NCI-H2196 (cell line): ENCODE data around the gene OCA2.

ENCODE experiments used
- DNase-seq: peaks from one replicate; lab custom pipeline; 2025; ENCODE audit not compliant: unreplicated experiment; lab: John Stamatoyannopoulos, UW

OCA2 gene

GRCh38 chr15:27826902-27827714 is 272.0 kb downstream of the OCA2 start:
- DNase-seq, result no peak

DNA sequence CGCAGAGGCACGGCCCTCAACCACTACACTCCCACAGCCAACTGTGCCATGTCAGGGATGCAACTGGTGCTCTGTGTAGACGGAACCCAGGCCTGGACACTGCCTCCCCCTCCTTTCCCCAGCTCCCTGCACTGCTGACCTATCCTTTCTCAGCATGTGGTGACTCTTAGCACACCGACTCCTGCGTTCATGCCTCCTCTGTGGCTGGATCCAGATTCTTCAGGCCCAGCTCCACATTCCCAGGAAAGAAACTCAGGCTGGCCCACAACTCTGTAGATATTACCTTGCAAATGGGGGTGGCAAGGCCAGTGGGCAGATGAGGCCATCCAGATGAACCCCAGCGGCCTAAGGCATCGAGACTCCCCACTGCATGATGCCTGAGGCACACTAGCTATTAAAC is 272.7 kb downstream of the OCA2 start:
- no peak for DNase-seq

- DNase-seq, result no peak
Observed at GRCh38 chr15:27824841-27825422, 274.2 kb downstream of the OCA2 start.

DNA sequence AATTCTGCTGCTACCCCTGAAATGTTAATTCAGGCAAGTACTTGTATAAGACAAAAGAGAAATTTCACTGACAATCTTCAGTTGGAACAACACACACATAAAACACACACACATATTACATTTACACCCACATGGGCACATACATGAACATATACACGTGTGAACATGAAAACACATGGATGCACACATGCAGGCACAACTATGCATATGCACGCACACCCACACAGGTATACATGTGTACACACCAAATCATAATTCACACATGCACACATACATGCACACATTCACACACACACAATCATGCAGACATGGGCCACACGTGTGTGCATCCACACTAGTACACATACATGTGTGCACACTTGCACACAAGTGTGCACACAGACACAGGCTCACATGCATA is 277.8 kb downstream of the OCA2 start:
- DNase-seq, result no peak

- DNase-seq, result no peak
Observed at GRCh38 chr15:27820722-27821121, 278.4 kb downstream of the OCA2 start.

GRCh38 chr15:27820232-27820631 is 278.9 kb downstream of the OCA2 start:
- no peak for DNase-seq

DNA sequence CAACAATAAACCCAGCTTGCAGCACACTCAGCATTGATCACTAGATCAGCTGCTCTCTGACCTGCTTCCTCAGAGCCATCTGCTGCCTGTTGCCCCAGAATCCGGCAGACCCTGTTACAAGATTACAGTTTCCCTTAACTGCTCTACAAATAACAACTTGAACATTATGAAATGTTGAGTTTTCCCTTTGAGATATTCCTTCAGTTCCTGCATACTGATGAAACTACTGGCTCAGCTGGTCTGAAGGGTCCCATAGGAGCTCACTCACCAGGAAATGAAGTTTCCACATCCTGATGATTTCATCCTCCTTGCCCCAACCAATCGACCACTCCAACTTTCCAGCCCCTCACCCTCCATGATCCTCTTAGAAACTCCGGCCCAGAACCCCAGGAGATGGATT is 281.9 kb downstream of the OCA2 start:
- DNase-seq, result no peak

DNA sequence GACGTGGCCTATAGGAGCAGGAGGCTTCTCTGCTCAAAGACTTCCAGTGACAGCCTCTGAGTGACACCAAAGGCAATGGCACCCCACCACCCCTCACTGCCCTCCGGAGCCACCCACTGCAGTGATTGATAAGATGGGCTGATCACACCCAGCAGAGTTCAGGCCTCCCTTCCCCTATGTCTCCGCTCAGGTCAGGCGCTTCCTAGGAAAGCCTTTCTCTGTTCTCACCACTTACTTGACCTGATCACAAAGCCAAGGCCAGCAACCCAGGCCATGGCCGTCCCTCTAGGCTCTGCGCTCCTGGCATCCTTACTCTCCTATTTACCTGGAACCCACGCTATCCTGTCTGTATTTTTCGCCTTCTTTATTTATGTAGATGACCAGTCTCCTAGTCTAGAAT is 282.3 kb downstream of the OCA2 start:
- no peak for DNase-seq

GRCh38 chr15:27815035-27815434 is 284.1 kb downstream of the OCA2 start:
- no peak for DNase-seq

- no peak for DNase-seq
Observed at GRCh38 chr15:27813139-27813538, 286.0 kb downstream of the OCA2 start.

GRCh38 chr15:27808182-27808581 is 290.9 kb downstream of the OCA2 start:
- no peak for DNase-seq

GRCh38 chr15:27807335-27807734 is 291.8 kb downstream of the OCA2 start:
- DNase-seq, result no peak

GRCh38 chr15:27806396-27806795 is 292.7 kb downstream of the OCA2 start:
- DNase-seq, result no peak

DNA sequence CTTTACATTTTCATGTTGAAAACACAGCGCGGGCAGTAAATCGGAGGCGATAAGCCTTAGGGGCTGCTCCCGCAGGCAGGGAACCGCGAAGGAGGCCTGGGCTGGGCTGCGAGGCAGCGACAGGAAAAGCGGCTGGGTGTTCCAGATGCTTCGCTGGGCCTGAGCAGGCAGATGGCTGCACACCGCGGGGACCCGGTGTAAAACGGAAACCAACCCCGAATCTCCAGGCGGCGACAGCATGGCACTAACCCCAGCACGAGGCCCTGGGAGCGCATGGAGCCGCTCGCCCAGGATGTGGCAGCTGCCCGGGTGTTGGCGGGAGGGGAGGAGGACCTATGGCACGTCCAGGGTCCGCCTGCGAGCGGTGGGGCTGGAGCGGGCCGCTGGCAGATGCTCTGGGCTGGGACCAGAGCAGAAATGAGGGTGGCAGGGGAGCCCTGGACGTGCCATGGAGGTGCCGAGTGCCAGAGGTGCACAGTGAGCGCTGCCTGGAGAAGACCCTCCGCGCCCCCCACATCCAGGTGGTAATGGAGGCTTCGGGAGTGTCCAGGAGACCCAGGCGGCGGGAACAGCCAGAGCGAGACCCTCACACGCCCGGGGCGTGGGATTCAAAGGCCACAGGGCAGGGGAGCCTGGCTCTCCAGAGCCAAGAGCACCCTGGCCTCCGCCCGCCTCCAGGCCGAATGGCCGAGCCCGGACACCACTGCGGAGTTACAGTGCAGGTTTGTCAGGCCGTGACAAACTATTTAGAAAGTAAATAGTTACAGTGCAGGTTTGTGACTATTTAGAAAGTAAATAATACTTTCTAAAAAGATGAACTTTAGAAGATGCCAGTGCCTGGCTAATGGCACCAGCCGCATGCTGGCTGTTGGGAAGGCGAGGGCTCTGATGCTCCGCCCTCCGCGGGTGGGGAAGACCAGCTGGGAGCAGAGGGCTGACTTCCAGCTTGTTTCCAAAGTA is 293.6 kb downstream of the OCA2 start:
- DNase-seq, result no peak

DNA sequence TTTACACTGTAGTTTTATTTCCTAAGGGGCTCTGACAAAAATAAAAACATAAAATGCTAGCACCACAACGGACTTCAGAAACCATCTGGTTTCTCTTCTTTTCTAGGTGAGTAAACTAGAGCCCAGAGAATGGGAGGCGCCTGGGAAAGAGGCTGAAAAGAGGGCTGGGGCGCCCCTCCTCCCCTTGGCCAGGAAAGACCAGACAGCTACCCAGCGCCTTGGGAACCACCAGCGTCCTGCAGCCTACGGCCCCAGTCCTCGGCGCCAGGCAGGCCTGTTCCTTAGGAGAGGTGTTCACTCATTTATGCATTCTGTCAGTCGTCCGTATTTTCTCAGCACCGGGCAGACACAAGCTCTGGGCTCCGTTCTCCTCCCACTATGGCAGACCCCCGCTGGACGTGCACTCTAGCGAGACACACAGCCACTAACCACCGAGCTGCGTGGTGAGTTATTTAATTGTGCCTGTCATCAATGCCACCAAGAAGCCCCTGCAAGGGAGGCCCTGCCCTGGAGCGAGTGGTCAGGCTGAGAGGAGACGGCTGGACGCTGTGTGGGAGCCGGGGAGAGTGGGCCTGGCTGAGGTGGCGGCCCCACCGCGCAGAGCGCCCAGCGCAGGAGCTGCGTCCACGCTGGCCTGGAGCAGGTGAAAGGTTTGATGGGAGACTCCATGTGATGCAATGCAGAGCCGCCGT is 294.4 kb downstream of the OCA2 start:
- no peak for DNase-seq

- DNase-seq, result no peak
Observed at GRCh38 chr15:27798807-27799206, 300.3 kb downstream of the OCA2 start.

GRCh38 chr15:27797765-27798164 is 301.4 kb downstream of the OCA2 start:
- peak; percentile 67 for DNase-seq

DNA sequence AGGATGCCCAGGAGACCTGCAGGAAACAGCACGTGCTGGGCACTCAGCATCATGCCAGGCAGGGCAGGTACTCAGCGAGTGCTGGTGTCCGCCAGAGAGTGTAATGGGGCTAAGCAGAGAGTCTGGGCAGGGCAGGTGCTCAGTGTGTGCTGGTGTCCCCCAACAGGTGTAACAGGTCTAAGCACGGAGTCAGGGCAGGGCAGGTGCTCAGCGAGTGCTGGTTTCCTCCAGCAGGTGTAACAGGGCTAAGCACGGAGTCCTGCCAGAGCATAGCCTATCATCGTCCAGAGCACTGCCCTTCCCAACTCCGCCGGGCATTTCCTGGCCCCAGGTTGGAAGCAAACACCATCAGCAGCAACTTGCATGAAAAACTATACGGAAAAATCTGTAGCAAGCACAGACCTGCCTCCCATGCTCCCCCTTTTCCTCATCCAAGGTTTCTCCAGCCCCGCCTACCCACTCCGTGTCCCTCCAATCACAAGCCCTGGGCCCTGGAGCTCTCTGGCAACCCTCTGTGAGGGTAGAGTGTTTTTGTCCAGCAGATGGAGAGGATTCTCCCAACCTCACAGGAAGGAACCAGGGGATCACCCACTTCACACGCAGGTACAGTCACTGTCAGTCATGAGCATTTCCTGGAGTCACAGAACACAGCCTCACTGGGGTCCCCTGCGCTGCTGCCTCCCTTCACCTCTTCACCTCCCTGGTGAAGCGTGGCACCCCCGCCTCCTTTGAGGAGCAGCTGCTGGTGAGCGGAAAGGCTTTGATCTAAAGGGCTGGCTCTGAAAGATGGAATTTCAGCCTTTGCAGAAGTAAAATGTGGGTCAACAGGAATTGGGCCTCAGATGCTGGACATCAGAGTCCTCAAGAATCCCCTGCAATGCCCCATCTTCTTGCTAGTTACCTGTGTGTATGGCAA is 302.5 kb downstream of the OCA2 start:
- peak; percentile 82 for DNase-seq

- no peak for DNase-seq
Observed at GRCh38 chr15:27792756-27793264, 306.3 kb downstream of the OCA2 start.

GRCh38 chr15:27790270-27790669 is 308.8 kb downstream of the OCA2 start:
- no peak for DNase-seq
